ENCODE measurements around the gene LTA4H.
"Not testable (repeated sequence)": the region's sequence is repeated elsewhere in the genome, so short reads cannot be mapped to it uniquely, and the experiment has no call there.

LTA4H gene

DNA sequence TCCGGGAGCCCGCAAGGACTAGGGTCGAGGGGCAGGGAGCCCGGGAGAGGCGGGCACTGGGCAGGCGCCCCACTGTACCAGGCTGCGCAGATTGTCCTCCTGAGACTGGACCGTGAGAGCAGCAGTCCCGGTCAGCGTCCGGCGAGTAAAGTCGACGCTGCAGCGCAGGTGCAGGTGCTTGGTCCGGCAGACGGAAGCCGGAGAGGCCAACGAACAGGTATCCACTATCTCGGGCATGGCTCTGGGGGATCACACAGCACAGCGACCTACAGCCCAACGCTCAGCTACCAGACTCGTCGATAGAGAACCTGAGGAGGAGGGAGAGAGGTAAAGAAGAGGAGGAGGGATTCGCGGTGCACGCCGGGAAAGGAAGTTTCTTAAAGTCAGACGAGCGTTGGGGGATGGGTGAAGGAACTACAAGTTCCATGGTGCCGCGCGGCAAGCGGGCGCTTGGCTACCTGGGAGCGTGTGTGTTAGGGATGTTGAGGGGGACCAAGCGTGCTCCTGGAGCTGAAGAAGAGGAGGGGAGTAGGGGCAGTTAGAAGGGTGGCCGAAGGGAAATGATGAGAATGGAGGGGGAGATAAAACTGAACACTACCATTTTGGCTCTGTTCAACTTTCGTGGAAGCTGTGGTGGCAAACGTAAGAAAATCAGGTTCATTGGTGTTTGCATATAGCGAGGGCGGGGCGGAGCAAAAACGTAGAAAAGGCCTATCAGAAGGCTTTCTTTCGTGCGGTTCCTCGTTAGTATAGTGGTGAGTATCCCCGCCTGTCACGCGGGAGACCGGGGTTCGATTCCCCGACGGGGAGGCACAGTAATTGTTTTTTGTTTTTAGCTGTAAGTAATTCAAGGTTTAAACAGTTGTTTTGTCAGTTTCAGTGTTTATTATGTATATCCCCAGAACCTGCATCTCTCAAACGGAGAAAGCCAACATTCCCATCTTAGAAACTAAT lies at the start of gene LTA4H:
LTA4H (minus strand) TSS at position 305 of the 954 bp plus-strand sequence; CDS start at position 237, 68 bp downstream.
- peak; percentile 96 for DNase-seq

DNA sequence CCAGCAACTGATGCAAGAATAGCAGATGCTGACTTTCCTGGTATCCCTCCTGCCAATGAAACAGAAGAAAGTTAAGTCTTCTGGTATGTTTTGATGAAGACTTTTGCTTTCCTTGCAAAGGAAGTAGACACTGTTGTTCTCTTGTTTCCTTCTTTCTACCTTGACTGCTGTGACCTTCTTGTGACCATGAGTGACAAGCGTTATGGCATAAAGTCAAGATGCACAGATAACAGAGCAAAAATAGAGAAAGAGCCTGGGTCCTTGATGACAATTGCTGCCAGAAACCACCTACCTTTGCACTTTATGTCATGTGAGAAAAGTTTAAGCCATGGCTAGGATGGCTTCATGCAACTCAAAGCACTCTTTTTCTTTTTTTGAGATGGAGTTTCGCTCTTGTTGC lies 49.2 kb upstream of the LTA4H start:
- no peak for DNase-seq

DNA sequence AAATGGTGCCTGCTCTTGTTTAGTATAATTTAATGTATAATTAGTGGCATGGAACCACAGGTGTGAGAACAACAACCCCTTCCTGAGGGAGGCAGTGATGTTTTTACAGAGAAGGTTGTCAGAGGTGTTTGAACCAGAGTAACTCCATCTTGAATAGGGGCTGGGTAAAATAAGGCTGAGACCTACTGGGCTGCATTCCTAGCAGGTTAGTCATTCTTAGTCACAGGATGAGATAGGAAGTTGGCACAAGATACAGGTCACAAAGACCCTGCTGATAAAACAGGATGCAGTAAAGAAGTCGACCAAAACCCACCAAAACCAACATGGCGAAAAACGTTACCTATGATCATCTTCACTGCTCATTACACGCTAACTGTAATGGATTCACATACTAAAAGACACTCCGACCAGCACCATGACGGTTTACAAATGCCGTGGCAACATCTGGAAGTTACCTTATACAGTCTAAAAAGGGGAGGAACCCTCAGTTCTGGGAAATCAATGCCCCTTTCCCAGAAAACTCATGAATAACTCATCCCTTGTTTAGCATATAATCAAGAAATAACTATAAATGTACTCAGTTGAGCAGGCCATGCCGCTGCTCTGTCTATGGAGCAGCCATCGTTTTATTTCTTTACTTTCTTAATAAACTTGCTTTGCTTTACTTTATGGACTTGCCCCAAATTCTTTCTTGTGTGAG lies 47.8 kb upstream of the LTA4H start:
- DNase-seq: no peak

DNA sequence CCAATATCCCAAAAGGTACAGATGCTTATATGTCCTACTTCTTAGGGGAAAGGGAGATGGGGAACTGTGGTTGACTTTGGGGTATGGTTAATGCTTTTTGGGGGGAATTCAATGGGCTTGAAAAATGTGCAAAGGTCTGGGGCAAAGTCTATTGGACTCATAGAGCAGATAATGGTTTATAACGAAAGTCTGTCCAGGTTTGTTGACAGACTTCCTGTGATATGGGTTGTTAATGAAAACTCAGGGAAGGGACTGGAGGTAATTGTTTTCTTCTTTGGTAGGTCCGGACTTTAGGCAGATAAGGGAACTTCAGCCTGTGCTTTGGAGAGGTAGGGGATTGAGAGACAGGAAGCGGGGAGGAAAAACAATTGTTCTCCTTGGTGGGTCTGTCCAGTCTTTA lies 46.2 kb upstream of the LTA4H start:
- no peak for DNase-seq

DNA sequence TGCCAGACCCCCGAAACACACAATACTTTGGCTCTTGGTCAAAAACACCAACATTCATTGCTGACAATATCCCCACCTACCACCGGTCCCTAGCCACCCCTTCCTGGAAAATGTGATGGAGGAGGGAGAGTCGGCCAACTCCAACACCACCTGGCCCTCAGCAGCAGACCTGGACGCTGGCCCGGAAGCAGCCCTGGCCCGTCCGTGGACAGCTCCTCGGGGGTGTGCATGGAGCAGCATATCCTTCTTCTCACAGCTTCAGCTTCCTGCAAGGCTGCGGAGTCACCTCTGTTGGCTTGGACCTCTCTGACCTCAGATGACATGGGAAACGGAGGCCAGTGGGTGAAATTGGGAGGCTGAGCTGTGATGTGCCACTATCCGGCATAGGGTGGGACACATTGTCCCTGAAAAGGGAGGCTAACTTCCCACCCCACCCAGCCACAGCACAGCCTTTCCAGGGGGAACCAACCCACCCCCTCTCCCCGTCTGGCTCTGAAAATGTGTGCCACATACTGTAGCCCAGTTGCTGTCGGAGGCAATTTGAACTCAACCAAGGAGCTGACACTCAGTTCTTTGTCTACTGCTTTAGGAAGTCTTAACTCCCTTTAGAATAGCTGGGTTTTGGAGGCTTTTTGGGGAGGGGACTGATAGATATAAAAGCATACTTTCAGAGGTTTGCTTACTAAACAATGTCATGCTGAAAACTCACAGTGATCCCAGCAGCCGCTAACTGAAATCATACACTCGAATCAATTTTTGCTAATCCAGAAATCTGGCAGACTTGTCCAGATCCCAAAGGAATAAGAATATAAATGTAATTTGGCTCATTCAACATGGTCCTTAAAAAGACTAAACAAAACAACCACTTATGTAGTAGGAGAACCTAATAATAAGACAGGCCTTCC lies 43.1 kb upstream of the LTA4H start:
- DNase-seq: no peak

DNA sequence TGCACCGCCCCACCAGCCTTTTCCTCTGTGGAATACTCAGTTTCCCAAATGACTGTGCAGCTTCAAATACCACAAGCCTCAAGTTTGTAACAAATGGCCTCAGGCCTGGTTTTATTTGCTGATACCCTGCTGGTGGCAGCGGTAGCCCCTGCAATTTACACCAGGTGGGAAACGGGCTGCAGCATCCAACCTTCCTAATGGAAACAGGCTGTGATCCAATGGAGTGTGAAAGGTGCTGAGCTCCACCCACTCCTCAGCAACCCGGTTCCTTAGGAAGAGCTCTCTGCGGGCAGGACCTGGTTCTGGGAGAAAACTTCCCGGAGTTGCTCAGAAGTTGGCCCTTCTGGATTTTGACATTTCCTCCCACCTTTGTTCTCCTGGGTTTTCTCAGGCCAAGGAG lies 41.7 kb upstream of the LTA4H start:
- DNase-seq: no peak

DNA sequence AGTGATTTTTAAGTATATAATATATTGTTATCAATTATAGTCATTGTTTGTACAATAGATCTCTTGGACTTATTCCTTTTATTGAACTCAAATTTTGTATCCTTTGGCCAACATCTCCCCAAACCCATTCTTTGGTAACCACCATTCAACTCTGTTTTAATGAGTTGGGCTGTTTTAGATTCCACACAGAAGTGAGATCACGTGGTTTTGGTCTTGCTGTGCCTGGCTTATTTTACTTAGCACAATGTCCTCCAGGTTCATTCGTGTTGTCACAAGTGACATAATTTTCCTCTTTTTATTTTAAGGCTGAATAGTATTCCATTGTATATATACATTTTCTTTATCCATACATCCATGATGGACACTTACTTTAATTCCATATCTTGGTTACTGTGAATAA lies 40.2 kb upstream of the LTA4H start:
- DNase-seq: no peak

DNA sequence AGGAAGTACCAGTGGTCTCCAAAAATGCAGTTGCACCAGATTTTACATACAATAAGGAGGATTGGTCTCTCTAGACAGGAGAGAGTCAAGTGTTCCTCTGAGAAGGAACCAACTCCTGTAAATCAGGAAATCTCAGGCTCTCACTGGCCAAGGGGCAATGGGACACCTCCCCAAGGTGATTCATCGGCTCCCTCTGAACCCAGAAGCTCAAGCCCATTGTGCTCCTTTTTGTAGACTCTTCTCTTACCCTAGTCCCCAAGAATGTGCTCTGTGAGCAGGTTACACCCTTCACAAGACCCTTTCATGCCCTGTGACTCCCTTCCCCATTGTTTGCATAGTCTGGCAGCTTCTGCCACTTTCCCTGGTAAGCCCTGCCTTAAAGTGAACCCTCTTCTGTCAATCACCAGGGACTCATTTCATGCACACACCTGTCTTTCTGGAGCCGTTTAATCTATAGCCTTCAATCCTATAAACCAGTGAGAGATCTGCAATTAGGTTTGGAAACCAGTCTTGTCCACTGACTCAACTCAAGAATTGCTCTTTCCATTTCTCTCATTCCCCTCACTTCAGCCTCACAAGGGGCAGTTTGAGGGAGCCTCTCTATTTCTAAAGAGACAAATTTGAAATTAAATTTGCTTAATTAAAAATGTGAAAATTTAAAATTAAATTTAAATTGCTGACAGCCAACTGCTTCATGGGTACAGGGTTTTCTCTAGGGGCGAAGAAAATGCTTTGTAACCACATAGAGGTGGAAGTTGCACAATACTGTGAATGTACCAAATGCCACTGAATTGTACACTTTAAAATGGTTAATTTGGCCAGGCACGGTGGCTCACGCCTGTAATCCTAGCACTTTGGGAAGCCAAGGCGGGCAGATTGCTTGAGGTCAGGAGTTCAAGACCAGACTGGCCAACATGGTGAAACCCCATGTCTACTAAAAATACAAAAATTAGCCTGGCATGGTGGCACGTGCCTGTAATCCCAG lies 38.3 kb upstream of the LTA4H start:
- DNase-seq: no peak

DNA sequence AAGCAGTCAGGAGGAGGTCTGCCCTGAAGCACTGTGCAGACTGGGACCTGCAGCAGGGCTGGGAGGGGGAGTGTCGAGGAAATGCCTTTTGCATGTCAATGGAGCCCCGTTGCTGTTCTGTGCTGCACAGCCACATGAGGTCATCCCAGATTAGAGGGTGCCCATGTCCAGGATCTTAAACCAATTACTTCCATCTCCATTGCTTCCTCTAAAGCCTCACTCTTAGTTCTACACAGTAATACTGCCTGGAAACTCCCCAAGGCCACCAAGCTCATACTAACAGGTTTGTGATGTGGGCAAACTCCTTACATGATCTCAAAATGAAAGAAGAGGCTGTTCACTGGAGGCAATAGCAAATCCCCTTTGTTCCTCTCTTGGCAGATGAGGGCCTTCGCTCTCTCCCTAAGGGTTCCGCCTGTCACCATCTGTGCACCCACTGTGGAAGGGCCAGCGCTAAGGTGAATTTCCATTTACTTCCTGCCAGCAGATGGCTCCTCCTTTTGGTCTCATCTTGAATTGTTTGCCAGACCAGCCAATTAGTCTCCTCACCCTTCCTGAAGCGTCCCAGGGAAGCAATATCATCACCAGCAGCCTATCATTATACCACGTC lies 35.4 kb upstream of the LTA4H start:
- no peak for DNase-seq

DNA sequence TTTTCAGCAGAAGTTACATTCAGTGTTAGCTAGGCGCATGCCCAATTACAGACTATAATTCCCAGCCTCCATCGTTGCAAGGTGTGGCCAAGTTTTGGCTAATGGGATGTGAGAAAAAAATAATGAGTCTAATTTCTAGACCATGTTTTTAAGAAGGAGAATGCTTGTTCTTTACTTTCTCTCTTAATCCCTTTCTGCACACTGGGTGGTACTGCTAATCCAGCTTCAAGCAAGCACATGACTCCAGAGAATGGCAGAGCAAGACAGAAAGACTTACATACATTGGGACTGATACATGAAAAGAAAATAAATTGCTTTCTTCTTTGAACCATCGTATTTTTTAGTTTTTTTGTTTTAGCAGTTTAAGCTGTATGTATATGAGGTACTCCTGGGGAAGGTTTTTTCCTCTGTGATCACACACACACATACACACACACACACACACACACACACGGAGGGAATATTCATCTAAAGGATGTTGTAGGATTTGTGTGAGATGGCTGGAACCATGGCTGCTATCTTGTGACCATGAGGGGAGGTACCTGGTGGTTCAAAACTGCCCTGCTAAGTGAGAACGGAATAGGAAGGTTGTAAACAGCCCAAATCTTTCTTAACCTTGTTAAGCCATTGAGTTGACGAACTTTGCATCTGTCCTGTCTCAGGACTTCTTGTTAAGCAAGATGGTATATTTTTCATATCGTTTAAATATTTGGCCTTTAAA lies 34.3 kb upstream of the LTA4H start:
- DNase-seq: no peak

DNA sequence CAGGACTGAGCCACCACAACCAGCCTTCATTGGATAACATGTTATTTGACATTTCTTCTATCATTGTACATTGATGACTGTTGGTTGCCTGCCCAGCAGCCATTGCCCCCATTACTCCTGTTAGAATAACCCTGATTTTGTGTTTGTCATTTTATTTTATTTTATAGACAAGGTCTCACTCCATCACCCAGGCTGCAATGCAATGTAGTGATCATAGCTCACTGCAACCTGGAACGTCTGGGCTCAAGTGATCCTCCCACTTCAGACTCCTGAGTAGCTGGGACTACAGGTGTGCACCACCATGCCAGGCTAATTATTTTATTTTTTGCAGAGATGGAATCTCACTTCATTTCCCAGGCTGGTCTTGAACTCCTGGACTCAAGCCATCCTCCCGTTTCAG lies 33.2 kb upstream of the LTA4H start:
- DNase-seq: no peak

DNA sequence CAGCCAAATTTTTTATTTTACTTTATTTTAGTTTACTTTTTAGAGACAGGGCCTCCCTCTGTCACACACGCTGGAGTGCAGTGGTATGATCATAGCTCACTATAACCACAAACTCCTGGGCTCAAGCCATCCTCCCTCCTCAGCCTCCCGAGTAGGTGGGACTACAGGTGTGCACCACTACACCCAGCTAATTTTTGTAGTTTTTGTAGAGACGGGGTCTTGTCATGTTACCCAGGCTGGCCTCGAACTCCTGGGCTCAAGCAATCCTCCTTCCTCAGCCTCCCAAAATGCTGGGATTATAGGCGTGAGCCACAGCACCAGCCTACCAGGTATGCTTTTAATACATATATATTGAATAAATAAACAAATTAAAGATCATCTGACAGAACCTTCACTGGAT lies 32.7 kb upstream of the LTA4H start:
- no peak for DNase-seq

DNA sequence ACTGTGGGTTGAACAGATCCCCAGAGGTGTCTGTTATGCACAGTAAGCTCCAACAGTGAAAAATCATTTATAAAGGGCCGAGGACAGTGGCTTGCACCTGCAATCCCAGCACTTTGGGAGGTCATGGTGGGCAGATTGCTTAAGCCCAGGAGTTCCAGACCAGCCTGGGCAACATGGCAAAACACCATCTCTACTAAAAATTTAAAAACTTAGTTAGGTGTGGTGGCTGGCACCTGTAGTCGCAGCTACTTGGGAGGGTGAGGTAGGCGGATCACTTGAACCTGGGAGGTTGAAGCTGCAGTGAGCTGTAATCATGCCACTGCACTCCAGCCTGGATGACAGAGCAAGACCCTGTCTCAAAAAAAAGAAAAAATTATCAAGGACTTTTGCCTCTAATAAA lies 30.4 kb upstream of the LTA4H start:
- not testable (repeated sequence) for DNase-seq

DNA sequence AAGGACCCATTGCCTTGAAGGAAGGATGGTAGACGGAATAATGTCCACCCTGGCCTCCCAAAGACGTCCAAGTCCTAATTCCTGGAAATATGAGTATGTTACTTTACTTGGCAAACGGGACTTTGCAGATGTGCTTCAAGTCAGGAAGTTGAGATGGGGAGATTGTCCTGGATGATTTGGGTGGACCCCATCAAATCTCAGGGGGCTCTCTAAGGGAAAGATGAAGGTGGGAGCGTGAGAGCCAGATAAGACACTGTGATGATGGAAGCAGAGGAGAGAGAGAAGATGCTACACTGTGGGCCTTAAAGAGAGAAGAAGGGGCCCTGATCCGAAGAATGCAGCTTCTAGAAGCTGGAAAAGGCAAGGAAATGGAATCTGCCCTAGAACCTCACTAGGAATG lies 29.6 kb upstream of the LTA4H start:
- no peak for DNase-seq

DNA sequence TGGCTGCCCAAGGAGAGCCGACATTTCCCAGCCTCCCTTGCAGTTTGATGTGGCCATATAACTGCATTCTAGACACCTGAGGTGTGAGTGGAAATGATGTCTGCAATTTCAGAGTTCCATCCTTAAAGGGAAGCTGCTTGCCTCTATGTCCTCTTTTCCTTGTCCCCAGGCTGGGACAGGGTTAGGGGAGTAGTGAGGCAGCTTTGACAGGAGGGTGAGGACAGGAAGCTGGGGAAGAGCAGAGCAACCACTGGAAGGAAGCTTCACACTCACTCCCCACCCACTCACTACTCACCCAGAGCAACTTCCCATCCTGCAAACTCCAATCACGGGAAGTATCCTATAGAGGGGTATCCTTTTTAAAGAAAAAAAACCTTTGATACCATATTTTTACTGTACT lies 28.9 kb upstream of the LTA4H start:
- DNase-seq: no peak

DNA sequence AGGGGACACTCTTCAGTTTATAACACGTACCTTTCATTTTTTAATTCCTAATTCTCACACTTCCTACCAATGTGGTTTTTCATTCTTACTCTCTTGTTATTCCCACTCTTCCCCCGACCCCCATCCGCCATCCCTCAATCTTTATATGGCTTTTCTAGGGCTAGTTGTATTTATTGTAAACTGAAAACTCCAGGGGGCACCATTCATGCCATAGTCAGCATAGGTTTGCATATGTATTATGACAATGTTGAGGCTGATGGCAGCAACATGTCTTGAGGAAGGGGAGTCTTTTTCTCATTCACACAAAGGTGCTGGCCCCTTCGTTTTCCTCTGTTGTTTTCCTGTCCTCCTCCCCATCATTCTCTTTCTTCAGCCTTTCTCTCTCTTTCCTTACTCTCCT lies 27.7 kb upstream of the LTA4H start:
- no peak for DNase-seq

DNA sequence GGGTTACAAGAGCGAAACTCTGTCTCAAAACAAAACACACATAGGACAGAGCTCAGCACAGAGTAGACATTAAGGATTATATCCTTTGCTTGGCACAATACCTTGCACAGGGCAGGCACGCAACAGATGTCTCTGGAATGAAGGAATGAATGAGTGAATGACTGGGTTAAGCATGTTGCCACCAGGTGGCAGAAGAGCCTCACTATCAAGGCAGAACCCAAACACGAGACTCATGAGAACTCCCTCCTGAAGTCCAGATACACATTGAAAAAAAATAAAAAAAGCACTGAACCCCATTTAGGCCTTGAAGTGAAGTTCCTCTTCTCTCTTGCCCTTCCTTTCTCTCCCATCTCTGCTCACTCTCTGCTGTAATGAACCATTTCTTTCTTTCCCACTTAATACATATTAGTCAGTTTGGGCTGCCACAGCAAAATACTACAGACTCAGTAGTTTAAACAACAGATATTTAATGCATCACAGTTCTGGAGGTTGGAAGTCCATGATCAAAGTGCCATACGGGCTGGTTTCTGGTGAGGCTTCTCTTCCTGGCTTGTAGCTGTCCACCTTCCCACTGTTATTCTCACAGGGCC lies 26.6 kb upstream of the LTA4H start:
- peak; percentile 78 for DNase-seq

DNA sequence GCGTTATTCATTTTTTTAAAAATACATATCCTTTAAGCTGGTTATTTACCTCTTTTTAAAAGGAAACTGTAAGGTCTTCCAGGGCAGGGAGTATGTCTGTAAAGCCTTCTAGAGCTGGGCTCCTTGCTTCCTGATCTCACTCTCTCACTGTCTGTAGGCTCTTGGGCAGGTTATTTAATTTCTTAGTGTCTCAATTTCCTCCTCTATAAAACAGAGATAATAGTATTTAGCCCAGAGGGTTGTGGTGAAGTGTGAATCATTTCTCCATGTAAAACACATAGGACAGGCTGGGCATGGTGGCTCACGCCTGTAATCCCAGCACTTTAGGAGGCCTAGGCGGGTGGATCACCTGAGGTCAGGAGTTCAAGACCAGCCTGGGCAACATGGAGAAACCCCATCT lies 25.9 kb upstream of the LTA4H start:
- DNase-seq: no peak

DNA sequence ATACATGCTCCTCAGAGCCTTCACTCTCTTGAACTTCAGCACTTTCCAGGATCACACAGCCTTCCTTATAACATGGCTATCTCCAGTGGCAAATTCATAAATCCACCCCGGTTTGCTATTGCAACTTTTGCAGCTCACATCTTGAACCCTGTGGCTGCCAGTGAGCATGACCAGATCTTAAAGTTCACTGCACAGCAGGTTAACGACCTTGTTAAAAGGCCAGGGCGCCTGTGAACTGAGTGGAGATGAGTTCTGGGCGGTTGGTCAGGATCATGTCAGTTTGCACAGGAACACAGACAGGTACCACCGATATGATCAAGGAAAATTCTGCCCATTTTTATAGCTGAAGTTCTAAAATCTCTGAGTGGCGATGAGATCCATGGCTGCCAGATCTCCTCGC lies 24.7 kb upstream of the LTA4H start:
- DNase-seq: no peak

DNA sequence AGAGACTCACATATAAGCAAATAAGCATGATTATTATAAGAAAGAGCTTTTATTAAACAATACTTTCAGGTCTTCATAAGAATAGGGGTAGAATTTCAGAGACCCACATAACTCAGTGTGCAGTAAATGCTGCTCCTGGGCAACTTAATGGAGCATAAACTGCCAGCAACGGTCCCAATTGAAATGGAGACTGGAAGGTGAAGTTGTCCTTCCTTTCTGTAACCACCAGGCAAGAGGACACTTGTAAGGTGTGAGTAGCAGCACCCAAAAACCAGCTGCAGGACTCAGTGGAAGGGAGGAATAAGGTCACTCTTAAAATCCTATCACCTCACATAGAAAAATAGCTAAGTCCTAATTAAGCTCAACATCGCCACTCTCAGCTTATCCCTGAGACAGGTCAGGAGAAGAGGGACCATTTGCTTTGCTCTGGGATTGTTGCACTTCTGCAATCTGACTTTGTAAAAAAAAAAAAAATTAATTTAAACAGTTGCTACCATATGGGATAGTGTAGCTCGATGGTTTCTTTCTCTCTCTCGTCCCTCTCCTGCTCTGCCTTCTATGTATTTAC lies 22.7 kb upstream of the LTA4H start:
- DNase-seq: no peak
